Measurements from ENCODE around the gene FSIP2.
"Not testable (repeated sequence)": the region's sequence is repeated elsewhere in the genome, so short reads cannot be mapped to it uniquely, and the experiment has no call there.

The FSIP2 gene

DNA sequence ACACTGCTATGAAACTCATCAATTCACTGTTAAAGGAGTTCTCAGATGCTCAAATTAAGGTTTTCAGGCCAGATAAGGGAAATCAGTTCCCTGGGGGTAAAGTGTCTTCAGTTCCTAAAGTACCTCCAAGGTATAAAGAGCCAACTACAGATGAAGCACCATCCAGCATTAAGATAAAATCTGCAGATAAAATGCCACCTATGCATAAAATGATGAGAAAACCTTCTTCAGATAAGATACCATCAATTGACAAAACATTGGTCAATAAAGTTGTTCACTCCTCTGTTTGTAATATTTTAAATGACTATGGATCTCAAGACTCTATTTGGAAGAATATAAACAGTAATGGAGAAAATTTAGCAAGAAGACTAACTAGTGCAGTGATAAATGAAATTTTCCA is 68.2 kb downstream of the FSIP2 start:
- DNase-seq (ENCODE audit: extremely low read depth in 1 of 2, low read depth in 1 of 2) = no peak

DNA sequence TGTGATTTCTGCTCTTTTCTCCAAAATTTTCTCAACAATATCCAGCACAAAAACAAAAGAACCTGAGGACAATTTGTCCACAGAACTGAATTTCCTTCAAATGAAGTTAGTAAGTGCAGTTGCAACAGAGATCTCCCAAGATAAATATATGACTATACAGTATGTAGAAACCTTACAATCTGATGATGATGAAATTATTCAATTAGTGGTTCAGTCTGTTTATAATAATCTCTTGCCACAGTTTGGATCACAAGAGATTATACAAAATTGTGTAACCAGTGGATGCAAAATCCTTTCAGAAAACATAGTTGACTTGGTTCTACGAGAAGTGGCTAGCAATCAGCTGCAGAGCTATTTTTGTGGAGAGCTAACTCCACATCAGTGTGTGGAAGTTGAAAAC is 68.7 kb downstream of the FSIP2 start:
- no peak for DNase-seq (ENCODE audit: extremely low read depth in 1 of 2, low read depth in 1 of 2)

DNA sequence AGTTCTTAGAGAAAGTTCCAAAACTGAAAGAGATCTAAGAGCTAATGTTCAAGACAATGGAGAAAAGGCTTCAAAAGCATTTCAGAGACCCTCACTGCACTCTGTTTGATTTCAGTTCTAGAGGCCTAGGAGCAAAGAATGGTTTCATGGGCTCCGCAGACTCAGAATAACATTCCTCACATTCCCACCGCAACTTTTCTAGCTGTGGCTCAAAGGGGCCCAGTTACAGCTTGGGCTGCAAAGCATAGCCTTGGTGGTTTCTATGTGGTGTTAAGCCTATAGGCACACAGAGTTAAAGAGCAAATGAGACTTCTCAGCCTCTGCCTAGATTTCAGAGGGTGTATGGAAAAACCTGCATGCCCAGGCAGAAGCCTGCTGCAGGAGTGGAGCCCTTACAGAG is 73.0 kb downstream of the FSIP2 start:
- DNase-seq (ENCODE audit: extremely low read depth in 1 of 2, low read depth in 1 of 2) = no peak

DNA sequence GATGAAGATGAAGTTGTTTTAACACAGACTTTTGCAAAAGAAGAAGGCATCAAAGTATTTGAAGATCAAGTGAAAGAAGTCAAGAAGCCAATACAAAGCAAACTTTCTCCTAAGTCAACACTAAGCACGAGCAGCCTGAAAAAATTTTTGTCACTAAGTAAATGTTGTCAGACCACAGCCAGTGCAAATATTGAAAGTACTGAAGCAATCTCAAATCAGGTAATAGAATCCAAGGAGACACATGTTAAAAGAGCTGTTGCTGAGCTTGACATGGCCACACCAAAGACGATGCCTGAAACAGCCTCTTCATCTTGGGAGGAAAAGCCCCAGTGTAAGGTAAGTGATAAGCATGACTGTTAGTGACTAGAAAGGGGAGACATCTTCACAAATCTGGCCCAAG is 75.1 kb downstream of the FSIP2 start:
- no peak for DNase-seq (ENCODE audit: extremely low read depth in 1 of 2, low read depth in 1 of 2)

DNA sequence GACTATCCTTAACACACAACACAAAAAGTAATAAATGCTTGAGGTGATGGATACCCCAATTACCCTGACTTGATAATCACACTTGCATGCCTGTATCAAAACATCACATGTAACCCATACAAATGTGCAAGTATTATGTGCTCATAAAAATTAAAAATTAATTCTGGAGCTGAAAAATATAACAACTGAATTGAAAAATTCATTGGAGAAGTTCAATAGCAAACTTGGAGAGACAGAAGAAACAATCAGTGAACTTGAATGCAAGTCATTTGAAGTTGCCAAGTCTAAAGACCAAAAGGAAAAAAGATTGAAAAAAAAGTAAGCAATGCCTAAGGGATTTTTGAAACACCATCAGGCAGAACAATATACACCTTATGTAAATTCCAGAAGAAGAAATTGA is 79.4 kb downstream of the FSIP2 start:
- DNase-seq (ENCODE audit: extremely low read depth in 1 of 2, low read depth in 1 of 2) = no peak

DNA sequence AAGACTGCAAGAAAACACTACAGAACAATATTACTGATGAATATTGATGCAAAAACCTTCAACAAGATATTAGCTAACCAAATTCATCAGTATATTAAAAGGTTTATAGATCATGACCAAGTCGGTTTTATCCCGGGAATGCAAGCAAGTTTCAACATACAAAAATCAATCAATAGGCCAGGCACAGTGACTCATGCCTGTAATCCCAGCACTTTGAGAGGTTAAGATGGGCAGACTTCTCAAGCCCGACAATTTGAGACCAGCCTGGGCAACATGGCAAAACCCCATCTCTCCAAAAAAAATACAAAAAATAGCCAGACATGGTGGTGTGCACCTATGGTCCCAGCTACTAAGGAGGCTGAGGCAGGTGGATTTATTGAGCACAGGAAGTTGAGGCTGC is 82.9 kb downstream of the FSIP2 start:
- DNase-seq (ENCODE audit: extremely low read depth in 1 of 2, low read depth in 1 of 2) = no peak

DNA sequence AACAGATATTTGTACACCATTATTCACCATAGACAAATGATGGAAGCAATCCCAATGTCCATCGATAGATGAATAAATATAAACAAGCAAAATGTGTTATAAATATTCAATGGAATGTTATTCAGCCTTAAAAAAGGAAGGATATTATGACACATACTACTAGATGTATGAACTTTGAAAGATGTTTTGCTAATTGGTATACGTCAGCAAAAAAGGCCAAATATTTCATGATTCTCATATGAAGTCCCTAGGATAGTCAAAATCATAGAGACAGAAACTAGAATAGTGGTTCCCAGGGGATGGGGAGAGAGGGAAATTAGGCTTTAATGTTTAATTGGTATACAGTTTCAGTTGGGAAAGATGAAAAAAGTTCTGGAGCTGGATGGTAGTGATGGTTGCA is 85.2 kb downstream of the FSIP2 start:
- DNase-seq (ENCODE audit: extremely low read depth in 1 of 2, low read depth in 1 of 2) = no peak

DNA sequence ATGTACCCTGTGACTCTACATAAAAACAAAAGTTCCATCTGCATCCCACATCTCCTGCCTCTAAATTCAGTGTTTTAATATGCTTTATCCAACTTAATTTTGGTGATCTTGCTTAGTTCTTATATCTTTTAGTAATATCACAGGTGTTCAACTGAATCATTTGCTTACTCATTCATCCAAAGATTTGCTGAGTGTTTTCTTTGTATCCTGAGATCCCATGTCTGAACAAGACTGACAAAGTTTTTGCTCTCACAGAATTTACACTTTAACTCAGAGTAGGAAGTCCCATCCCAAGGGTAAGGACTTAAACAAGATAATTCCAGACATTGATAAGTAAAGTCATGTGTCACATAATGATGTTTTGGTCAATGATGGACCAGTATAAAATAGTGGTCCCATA is 87.0 kb downstream of the FSIP2 start:
- DNase-seq (ENCODE audit: extremely low read depth in 1 of 2, low read depth in 1 of 2) = no peak

DNA sequence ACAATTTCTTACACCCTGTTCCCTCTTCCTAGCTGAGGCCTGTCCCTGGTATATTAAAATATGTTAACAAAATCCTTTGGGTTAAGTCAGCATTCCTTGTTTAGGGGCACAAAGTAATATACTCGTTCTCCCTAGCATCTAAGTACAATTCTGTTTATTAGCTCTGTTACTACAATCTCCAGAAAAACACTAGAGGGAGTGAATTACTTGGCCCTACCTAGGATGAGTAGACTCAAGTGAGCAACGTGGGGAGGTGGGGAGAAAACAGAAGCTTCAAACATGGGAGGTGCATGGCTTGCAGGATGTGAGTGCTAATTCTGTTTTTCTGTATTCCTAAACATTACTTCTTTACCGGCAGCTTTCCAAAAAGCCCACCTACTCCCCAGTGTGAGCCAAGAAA is 89.7 kb downstream of the FSIP2 start:
- DNase-seq (ENCODE audit: extremely low read depth in 1 of 2, low read depth in 1 of 2) = no peak

DNA sequence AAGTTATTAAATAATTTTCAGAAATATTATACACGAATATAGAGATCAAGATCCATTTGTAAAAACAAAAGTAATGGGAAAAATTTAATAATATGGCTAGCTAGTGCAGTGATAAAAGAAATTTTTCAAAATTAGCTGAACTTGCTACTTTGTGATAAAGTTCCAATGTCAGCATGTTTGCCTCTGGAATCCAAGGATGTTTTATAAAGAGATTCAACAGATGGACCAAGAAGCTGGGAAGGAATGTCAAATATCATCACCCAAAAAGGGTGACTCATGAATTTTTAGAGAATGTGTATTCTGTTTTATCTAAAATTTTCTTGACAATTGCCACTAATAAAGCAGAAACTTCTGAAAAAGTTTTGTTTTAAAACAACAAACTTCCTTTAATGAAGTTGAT is 95.3 kb downstream of the FSIP2 start:
- no peak for DNase-seq (ENCODE audit: extremely low read depth in 1 of 2, low read depth in 1 of 2)

DNA sequence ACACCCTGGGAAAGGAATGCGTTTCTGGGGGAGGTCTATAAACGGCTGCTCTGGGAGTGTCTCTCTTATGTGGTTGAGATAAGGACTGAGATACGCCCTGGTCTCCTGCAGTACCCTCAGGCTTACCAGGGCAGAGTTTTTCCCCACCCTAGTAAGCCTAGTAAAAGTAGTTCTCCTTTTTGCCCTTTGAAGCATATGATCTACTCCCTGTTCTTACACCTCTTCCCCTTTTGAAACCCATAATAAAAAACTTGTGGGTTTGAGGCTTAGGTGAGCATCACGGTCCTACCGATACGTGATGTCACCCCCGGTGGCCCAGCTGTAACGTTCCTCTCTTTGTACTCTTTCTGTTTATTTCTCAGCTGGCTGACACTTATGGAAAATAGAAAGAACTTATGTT is 97.4 kb downstream of the FSIP2 start:
- DNase-seq (ENCODE audit: extremely low read depth in 1 of 2, low read depth in 1 of 2) = no peak

DNA sequence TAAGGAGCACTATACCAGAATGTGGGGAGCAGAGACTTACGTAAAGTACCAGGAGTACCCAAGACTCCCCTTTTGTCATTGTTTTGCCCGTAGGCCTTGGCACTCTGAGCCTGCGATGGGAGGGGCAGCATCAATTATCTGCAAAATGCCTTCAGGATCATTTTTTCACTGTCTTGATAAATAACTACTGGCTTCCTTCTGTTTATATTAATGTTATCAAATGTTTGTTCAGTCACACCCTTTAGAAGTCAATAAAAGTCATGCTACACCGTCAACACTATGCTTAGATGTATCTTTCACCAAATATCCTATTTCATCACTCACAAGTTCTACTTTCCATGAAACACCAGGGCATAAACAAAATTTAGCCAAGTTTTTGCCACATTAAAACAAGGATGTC is 116.3 kb downstream of the FSIP2 start:
- DNase-seq (ENCODE audit: extremely low read depth in 1 of 2, low read depth in 1 of 2) = no peak

DNA sequence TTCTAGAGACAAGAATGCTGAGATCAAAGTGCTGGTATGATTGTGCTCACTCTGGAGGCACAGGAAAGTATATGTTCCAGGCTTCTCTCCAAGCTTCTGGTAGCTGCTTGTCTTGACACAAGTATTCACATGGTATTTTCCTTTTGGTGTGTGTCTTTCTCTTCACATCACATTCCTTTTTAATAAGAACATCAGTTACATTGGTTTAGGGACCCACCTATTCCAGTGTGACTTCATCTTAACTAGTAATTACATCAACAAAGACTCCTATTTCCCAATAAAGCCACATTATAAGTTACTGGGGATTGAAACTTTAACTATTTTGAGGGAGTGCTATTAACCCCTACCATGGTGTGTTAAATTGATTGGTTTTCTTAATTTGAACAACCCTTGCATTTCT is 119.1 kb downstream of the FSIP2 start:
- DNase-seq (ENCODE audit: extremely low read depth in 1 of 2, low read depth in 1 of 2) = no peak

DNA sequence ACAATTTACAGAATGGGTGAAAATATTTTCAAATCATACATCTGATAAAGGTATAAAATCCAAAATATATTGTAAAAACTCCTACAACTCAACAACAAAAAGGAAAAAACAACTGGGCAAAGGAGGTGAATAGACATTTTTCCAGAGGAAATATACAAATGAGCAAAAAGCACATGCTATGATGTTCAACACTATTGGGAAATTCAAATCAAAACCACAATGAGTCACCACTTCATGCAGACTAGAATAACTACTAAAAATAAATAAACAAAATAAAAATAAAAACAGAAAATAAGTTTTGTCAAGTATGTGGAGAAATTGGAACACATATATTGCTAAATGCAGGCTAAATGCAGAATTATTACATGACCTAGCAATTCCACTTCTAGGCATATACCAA is 120.9 kb downstream of the FSIP2 start:
- DNase-seq (ENCODE audit: extremely low read depth in 1 of 2, low read depth in 1 of 2) = no peak

DNA sequence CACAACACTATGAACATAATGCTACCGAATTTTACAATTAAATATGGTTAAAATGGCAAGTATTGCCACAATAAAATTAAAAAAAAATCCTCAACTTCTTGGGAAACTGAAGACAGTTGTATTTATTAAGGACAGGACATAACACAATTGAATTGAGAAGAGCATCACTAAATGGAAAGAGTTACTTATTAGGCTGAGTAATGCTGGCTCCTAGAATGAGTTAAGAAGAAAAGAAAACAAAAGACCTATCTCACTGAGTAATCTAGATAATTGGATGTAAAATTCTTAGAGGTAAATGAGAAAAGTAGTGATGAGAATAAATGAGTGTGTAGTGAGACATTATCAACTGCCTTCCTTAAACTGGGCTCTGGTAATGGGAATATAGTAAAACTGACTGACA is 121.7 kb downstream of the FSIP2 start:
- DNase-seq (ENCODE audit: extremely low read depth in 1 of 2, low read depth in 1 of 2) = no peak

DNA sequence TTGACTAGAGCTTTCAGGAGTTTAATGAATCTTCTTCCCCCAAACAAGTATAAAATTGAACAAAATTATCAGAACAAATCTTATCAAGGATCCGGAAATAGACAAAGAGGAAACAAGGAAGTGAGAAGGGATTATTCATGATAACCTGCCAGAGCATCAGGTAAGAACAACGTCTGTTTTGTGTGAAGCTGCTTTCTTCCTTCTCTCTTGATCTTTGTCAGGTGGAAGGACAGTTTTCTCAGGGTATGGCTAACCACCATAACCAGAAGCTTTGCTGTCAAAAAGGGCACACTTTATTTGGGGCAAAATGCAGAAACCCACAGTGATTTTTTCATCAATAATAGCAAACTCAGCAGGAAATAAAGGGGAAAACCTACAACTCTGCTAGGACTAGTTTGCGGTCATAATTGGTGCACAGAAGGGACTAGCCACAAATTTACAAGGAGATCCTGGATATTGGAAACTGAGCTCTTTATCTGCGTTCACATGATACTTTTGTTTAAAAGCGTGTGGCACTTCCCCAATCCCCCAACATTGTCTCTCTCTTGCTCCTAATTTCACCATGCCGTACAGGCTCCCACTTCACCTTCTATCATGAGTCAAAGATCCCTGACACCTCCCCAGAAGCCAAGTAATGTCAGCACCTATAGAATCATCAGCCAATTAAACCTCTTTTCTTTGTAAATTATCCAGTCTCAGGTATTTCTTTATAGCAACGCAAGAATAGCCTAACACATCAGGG is 124.2 kb downstream of the FSIP2 start:
- DNase-seq (ENCODE audit: extremely low read depth in 1 of 2, low read depth in 1 of 2) = no peak

DNA sequence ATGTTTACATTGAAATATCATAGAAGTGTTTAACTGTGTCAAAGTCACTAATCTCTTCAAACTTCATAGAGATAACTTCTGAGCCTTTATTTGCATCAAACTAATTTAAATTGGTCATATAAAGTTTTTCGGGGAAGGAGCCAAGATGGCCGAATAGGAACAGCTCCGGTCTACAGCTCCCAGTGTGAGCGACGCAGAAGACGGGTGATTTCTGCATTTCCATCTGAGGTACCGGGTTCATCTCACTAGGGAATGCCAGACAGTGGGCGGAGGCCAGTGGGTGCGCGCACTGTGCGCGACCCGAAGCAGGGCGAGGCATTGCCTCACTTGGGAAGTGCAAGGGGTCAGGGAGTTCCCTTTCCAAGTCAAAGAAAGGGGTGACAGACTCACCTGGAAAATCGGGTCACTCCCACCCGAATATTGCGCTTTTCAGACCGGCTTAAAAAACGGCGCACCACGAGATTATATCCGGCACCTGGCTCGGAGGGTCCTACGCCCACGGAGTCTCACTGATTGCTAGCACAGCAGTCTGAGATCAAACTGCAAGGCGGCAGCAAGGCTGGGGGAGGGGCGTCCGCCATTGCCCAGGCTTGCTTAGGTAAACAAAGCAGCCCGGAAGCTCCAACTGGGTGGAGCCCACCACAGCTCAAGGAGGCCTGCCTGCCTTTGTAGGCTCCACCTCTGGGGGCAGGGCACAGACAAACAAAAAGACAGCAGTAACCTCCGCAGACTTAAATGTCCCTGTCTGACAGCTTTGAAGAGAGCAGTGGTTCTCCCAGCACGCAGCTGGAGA is 126.1 kb downstream of the FSIP2 start:
- not testable (repeated sequence) for DNase-seq (ENCODE audit: extremely low read depth in 1 of 2, low read depth in 1 of 2)

DNA sequence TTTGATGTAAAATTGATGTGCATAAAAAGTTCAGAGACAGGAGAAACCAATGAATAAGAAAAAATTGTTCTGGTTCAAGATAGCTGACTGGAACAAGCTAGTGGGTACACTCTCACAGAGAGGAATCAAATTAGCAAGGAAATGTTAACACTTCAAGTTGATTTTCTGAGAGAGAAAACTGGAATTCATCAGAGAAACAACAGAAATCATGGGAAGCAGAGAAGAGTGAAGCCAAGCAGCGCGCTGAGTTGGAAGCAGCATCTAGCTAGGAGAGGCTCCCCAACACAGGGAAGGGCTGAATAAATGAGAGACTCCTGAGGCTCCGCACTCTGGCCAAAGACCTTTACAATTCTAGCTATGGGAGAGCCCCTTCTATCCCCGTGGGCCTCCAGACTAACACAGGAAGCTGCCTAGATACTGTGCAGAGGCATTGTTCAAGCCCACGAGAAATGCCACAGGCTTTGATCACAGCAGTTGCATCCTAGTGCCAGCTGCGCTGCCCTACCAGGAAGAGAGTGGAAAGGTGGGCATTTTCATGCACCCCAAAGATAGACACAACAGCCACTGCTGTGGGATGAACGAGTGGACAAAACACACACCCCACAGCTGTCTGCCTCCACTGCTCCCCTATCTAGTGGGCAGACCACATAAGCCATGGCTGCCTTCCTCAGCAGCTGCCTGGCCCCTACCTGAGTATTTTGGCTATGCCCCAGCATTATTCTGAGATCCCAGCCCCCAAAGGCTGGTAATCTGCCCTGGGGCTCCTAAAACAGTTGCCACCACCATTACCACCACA is 136.7 kb downstream of the FSIP2 start:
- DNase-seq (ENCODE audit: extremely low read depth in 1 of 2, low read depth in 1 of 2) = no peak

DNA sequence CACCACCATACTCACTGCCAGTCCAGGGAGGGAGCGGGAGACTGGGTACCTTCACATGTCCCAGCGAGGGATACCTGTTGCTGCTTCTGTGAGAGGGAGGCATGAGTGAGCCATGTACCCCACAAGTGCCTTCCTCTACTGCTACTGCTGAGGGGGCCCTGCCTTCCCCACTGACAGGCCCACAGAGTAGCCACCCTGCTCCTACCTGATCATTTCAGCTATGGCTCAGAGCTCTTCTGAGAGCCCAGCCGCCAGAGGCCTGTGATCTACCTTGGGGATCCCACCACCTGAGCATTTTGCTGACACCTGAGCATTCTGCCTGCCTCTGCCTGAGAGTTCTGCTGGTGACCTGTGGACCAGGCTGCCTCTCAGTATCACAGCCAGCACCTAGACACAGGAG is 137.6 kb downstream of the FSIP2 start:
- DNase-seq (ENCODE audit: extremely low read depth in 1 of 2, low read depth in 1 of 2) = no peak

DNA sequence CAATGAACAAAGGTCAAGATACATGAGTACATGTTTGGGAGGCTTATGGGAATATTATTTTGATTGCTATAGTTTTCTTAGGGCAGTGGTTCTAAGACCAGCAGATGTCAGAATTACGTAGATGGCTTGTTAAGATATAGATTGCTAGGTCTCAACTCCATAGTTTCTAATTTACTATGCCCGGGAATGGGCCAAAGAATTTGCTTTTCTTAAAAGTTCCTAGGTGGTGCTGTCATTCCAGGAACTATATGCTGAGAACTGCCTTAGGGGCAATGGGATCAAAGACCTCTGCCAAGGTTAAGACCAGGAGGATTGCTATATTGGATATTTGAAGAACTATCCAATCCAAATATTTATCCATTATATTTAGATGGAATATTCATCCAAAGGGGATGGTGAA is 141.8 kb downstream of the FSIP2 start:
- DNase-seq (ENCODE audit: extremely low read depth in 1 of 2, low read depth in 1 of 2) = no peak

Data from stimulated activated CD8-positive, alpha-beta memory T cell treated with anti-CD3 and anti-CD28 coated beads, Interleukin-7, amount 100 ng/mL, for 48 hours (primary cell).